Stimulated activated CD8-positive, alpha-beta memory T cell treated with anti-CD3 and anti-CD28 coated beads, Interleukin-2, amount 100 ng/mL, for 48 hours (primary cell): ENCODE data around the gene CCKAR.

Experiments used
- DNase-seq, 2 donors: peaks; one replicate each; pipeline ENCODE4 v3.0.0-alpha.2; 2020; ENCODE audit warnings: low read depth in 2 of 2

CCKAR gene

GRCh38 chr4:26459756-26460530 lies 30.3 kb downstream of the CCKAR start:
- no peak for DNase-seq

- no peak for DNase-seq
These were observed 31.1 kb downstream of the CCKAR start for GRCh38 chr4:26459054-26459755.

GRCh38 chr4:26458157-26458561 lies 32.1 kb downstream of the CCKAR start:
- DNase-seq = no peak

- DNase-seq = no peak
These were observed 32.9 kb downstream of the CCKAR start for GRCh38 chr4:26457412-26457811.

GRCh38 chr4:26455571-26455970 lies 34.7 kb downstream of the CCKAR start:
- no peak for DNase-seq

GRCh38 chr4:26454961-26455360 lies 35.3 kb downstream of the CCKAR start:
- no peak for DNase-seq

- no peak for DNase-seq
These were observed 37.4 kb downstream of the CCKAR start for GRCh38 chr4:26452565-26453531.

- DNase-seq = no peak
These were observed 38.7 kb downstream of the CCKAR start for GRCh38 chr4:26451597-26451996.

GRCh38 chr4:26450418-26450817 lies 39.9 kb downstream of the CCKAR start:
- no peak for DNase-seq

GRCh38 chr4:26447378-26447777 lies 42.9 kb downstream of the CCKAR start:
- DNase-seq = no peak

GRCh38 chr4:26441771-26442170 lies 48.5 kb downstream of the CCKAR start:
- no peak for DNase-seq

GRCh38 chr4:26441102-26441501 lies 49.2 kb downstream of the CCKAR start:
- no peak for DNase-seq

- DNase-seq = no peak
These were observed 56.1 kb downstream of the CCKAR start for GRCh38 chr4:26434030-26434639.

- DNase-seq = no peak
These were observed 56.7 kb downstream of the CCKAR start for GRCh38 chr4:26433556-26433955.

GRCh38 chr4:26432419-26432818 lies 57.9 kb downstream of the CCKAR start:
- DNase-seq = no peak

- DNase-seq = no peak
These were observed 58.7 kb downstream of the CCKAR start for GRCh38 chr4:26431461-26432180.
